MCF 10A (cell line): ENCODE results near the gene C1orf21. TPM values are rescaled to one million over a fixed set of nuclear protein-coding genes. Genes with fewer than 3 reads are reported as not detected.

ENCODE experiments used
- BruUV-seq: library from RNA; stranded (reverse); fragments of 400-500 nt; replicated peaks from 2 replicates; lab custom pipeline; 2021; lab: Mats Ljungman, UMichigan
- CTCF ChIA-PET: fragments of 300-600 bp; sonication (Branson Sonifier 250); formaldehyde crosslinking; extraction: SDS; loops from one replicate; lab custom pipeline; 2021; ENCODE audit warnings: antibody characterized with exemption, inconsistent platforms; lab: Yijun Ruan, JAX
- POLR2A ChIA-PET: fragments of 300-600, 350-650 bp; sonication (Branson Sonifier 250); formaldehyde crosslinking; extraction: SDS; loops from one replicate; lab custom pipeline; 2020; ENCODE audit warnings: antibody characterized with exemption, inconsistent platforms; lab: Yijun Ruan, JAX
- DNase-seq: peaks from one replicate; pipeline ENCODE4 v3.0.0-alpha.2; 2018; ENCODE audit not compliant: unreplicated experiment
- H3K27ac Mint-ChIP-seq: one replicate; pipeline ENCODE4 v1.8.0; 2022; ENCODE audit warnings: mild to moderate bottlenecking, low read depth, mixed read lengths; ENCODE audit not compliant: unreplicated experiment
- H3K27me3 Mint-ChIP-seq: one replicate; pipeline ENCODE4 v1.8.0; 2022; ENCODE audit warnings: mixed read lengths; ENCODE audit not compliant: insufficient read depth, unreplicated experiment
- H3K36me3 Mint-ChIP-seq: one replicate; pipeline ENCODE4 v1.8.0; 2022; ENCODE audit warnings: mild to moderate bottlenecking, moderate library complexity, mixed read lengths; ENCODE audit not compliant: insufficient read depth, unreplicated experiment
- H3K4me1 Mint-ChIP-seq: one replicate; pipeline ENCODE4 v1.8.0; 2022; ENCODE audit warnings: mixed read lengths; ENCODE audit not compliant: insufficient read depth, unreplicated experiment
- H3K4me3 Mint-ChIP-seq: one replicate; pipeline ENCODE4 v1.8.0; 2022; ENCODE audit warnings: mild to moderate bottlenecking, moderate library complexity, mixed read lengths; ENCODE audit not compliant: unreplicated experiment
- H3K9me3 Mint-ChIP-seq: one replicate; pipeline ENCODE4 v1.8.0; 2022; ENCODE audit warnings: mixed read lengths; ENCODE audit not compliant: unreplicated experiment
- CTCF ChIP-seq: fragments of 200-600 bp; IDR thresholded peaks from one replicate; pipeline ENCODE4 v1.8.0; 2022; ENCODE audit warnings: antibody characterized with exemption, mild to moderate bottlenecking; ENCODE audit not compliant: unreplicated experiment
- intact Hi-C: fragments of 100-400 bp; cut with micrococcal nuclease; formaldehyde crosslinking; loops from 2 replicates; pipeline ENCODE4 v1.14.1; 2022
- total RNA-seq: library from RNA; stranded (reverse); gene quantifications from 2 replicates; pipeline ENCODE4 v1.2.3, GENCODE V29; 2022

C1orf21 gene
- total RNA-seq, 1 experiment from 2014 or later = 23.2 TPM

- Mint-ChIP-seq H3K27ac (peak overlapping the region; percentile 75), H3K4me3 (no peak overlapping the region), H3K9me3 (no peaks in the 10 kb centered on the region), H3K36me3 (no peaks in the 10 kb centered on the region), H3K4me1 (peaks cover 31% of the 10 kb centered on the region), H3K27me3 (no peaks in the 10 kb centered on the region)
- TF ChIP-seq CTCF = no peak
- intact Hi-C loops = no loop called here
- DNase-seq = peak; percentile 29
- BruUV-seq = no TSS peak
- POLR2A ChIA-PET = interaction anchor here (1.0 to 2.3 kb wide), 9 partner anchors 9 to 99 kb away, joined by 3 to 8 read pairs (median 5); partner anchors contain the start of gene C1orf21
- CTCF ChIA-PET = interaction anchor here (0.6 to 1.3 kb wide), 12 partner anchors 14 to 264 kb away, joined by 3 to 6 read pairs (median 4); no protein-coding TSS in a partner anchor
These were observed 99.2 kb downstream of the C1orf21 start for GRCh38 chr1:184485751-184486723.

GRCh38 chr1:184486761-184487445 is 100.1 kb downstream of the C1orf21 start:
- Mint-ChIP-seq H3K4me3 (no peak overlapping the region), H3K27me3 (no peaks in the 10 kb centered on the region), H3K9me3 (no peaks in the 10 kb centered on the region), H3K27ac (no peak overlapping the region), H3K36me3 (no peaks in the 10 kb centered on the region), H3K4me1 (peaks cover 36% of the 10 kb centered on the region)
- intact Hi-C loops = no loop called here
- no peak for DNase-seq
- ChIA-PET CTCF (interaction anchor here (0.6 to 1.1 kb wide), 4 partner anchors 11 to 656 kb away, joined by 3 to 4 read pairs (median 3); no protein-coding TSS in a partner anchor), POLR2A (interaction anchor here (1.0 to 2.3 kb wide), 4 partner anchors 13 to 100 kb away, joined by 3 to 8 read pairs (median 5); partner anchors contain the start of gene C1orf21)
- BruUV-seq = no TSS peak
- TF ChIP-seq CTCF = no peak

GRCh38 chr1:184487531-184488193 is 100.8 kb downstream of the C1orf21 start:
- H3K4me1 Mint-ChIP-seq = peaks cover 40% of the 10 kb centered on the region
- H3K9me3 Mint-ChIP-seq = no peaks in the 10 kb centered on the region
- no peaks in the 10 kb centered on the region for H3K36me3 Mint-ChIP-seq
- TF ChIP-seq CTCF = no peak
- no peak for DNase-seq
- ChIA-PET POLR2A (no interaction called here), CTCF (no interaction called here)
- intact Hi-C loops = no loop called here
- BruUV-seq = no TSS peak
- no peak overlapping the region for H3K4me3 Mint-ChIP-seq
- no peaks in the 10 kb centered on the region for H3K27me3 Mint-ChIP-seq
- no peak overlapping the region for H3K27ac Mint-ChIP-seq
